ENCODE results near the gene FRG1.

GRCh38 chr4:189921058-189921457 lies 19.6 kb upstream of the FRG1 start:
- TF ChIP-seq, protein P1, sequence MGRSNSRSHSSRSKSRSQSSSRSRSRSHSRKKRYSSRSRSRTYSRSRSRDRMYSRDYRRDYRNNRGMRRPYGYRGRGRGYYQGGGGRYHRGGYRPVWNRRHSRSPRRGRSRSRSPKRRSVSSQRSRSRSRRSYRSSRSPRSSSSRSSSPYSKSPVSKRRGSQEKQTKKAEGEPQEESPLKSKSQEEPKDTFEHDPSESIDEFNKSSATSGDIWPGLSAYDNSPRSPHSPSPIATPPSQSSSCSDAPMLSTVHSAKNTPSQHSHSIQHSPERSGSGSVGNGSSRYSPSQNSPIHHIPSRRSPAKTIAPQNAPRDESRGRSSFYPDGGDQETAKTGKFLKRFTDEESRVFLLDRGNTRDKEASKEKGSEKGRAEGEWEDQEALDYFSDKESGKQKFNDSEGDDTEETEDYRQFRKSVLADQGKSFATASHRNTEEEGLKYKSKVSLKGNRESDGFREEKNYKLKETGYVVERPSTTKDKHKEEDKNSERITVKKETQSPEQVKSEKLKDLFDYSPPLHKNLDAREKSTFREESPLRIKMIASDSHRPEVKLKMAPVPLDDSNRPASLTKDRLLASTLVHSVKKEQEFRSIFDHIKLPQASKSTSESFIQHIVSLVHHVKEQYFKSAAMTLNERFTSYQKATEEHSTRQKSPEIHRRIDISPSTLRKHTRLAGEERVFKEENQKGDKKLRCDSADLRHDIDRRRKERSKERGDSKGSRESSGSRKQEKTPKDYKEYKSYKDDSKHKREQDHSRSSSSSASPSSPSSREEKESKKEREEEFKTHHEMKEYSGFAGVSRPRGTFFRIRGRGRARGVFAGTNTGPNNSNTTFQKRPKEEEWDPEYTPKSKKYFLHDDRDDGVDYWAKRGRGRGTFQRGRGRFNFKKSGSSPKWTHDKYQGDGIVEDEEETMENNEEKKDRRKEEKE (IDR thresholded peaks at IDR 0.05): no peak
- TF ChIP-seq, protein P2, sequence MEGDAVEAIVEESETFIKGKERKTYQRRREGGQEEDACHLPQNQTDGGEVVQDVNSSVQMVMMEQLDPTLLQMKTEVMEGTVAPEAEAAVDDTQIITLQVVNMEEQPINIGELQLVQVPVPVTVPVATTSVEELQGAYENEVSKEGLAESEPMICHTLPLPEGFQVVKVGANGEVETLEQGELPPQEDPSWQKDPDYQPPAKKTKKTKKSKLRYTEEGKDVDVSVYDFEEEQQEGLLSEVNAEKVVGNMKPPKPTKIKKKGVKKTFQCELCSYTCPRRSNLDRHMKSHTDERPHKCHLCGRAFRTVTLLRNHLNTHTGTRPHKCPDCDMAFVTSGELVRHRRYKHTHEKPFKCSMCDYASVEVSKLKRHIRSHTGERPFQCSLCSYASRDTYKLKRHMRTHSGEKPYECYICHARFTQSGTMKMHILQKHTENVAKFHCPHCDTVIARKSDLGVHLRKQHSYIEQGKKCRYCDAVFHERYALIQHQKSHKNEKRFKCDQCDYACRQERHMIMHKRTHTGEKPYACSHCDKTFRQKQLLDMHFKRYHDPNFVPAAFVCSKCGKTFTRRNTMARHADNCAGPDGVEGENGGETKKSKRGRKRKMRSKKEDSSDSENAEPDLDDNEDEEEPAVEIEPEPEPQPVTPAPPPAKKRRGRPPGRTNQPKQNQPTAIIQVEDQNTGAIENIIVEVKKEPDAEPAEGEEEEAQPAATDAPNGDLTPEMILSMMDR (IDR thresholded peaks at IDR 0.05 in 2 of 3, conservative IDR thresholded peaks at IDR 0.05 in 1 of 3; ENCODE audit: control insufficient read depth in 2 of 3, extremely low read depth in 1 of 3, insufficient read depth in 1 of 3, low read depth in 3 of 3, low read length in 3 of 3): no peak
- TF ChIP-seq RFX5 (IDR thresholded peaks at IDR 0.05; ENCODE audit: low read depth, low read length) (no peak), LARP7 (IDR thresholded peaks at IDR 0.05) (no peak), GATAD2B (conservative IDR thresholded peaks at IDR 0.05; ENCODE audit: low read depth) (no peak), FOXM1 (IDR thresholded peaks at IDR 0.05; ENCODE audit: low read depth, low read length) (no peak), RBBP5 (conservative IDR thresholded peaks at IDR 0.05) (no peak), ZNF687 (IDR thresholded peaks at IDR 0.05) (no peak), EGR1 (IDR thresholded peaks at IDR 0.05; ENCODE audit: borderline replicate concordance in 1 of 2, low read depth in 2 of 2, low read length in 2 of 2) (no peak), SMAD1 (IDR thresholded peaks at IDR 0.05; ENCODE audit: low read depth, partially characterized antibody) (no peak)
